K562 (cell line): ENCODE results near the gene HSD11B2. TPM values are rescaled to one million over a fixed set of nuclear protein-coding genes. Genes with fewer than 3 reads are reported as not detected.
A peak's percentile ranks its signal among the peaks of the same experiment; 100 is the strongest.

Source experiments
- ATAC-seq: fragments of 200-7000 bp; cut with Tn5 transposase; 3 replicates; pipeline ENCODE4 v1.9.1; 2020; ENCODE audit warnings: moderate library complexity
- BruUV-seq: library from RNA; stranded (reverse); fragments of 400-500 nt; replicated peaks from 2 replicates; lab custom pipeline; 2021; lab: Mats Ljungman, UMichigan
- CTCF ChIA-PET: fragments of 300-600 bp; formaldehyde crosslinking; extraction: SDS; loops from one replicate; lab custom pipeline; 2021; ENCODE audit warnings: low intra/inter-chr PET ratio; lab: Yijun Ruan, JAX
- POLR2A ChIA-PET: fragments of 300-600, 350-650 bp; sonication (Branson Sonifier 250); formaldehyde crosslinking; extraction: SDS; loops from one replicate; lab custom pipeline; 2021; ENCODE audit warnings: antibody characterized with exemption, inconsistent platforms; lab: Yijun Ruan, JAX
- DNase-seq, 4 experiments: peaks; one replicate each; pipeline versions ENCODE4 v3.0.0 to v3.0.0-alpha.2; 2011 to 2018; ENCODE audit warnings: low spot score in 3 of 4, mixed read lengths in 3 of 4; ENCODE audit errors: extremely low read depth in 1 of 4
- FAIRE-seq: peaks from 2 replicates; lab custom pipeline; 2011; peaks lifted over from hg19 to GRCh38; lab: Jason Lieb, UNC
- H2AFZ ChIP-seq: 2 replicates; pipeline ENCODE4 v1.6.0; 2011; ENCODE audit warnings: low read depth, low read length, control low read depth, inconsistent platforms
- H3K27ac ChIP-seq: fragments of 200-600 bp; 3 replicates; pipeline ENCODE4 v1.8.0; 2011; ENCODE audit warnings: low read depth, mild to moderate bottlenecking, control low read depth, inconsistent platforms, low read length, moderate library complexity, mixed read lengths; ENCODE audit errors: extremely low read depth
- H3K27me3 ChIP-seq, 2 experiments: fragments of 300-600 bp in 1 of 2; 2 replicates in 1 of 2; 3 replicates in 1 of 2; pipeline versions ENCODE4 v1.6.0 to v1.8.0; 2011; ENCODE audit warnings: inconsistent platforms in 2 of 2, low read length in 2 of 2, mild to moderate bottlenecking in 1 of 2, mixed read lengths in 1 of 2, moderate library complexity in 1 of 2; ENCODE audit not compliant: control insufficient read depth in 2 of 2, insufficient read depth in 2 of 2
- H3K36me3 ChIP-seq: fragments of 300-600 bp; 3 replicates; pipeline ENCODE4 v1.8.0; 2011; ENCODE audit warnings: mild to moderate bottlenecking, low read length, inconsistent platforms; ENCODE audit not compliant: control insufficient read depth, insufficient read depth
- H3K4me1 ChIP-seq, 2 experiments: fragments of 200-600 bp in 1 of 2; replicated peaks in 1 of 2; 2 replicates in 1 of 2; 3 replicates in 1 of 2; pipeline versions ENCODE4 v1.5.1 to v1.8.0; 2011; ENCODE audit warnings: inconsistent platforms in 2 of 2, low read length in 2 of 2, mild to moderate bottlenecking in 1 of 2, mixed read lengths in 1 of 2, moderate library complexity in 1 of 2; ENCODE audit not compliant: control insufficient read depth in 2 of 2, insufficient read depth in 2 of 2
- H3K4me2 ChIP-seq: 2 replicates; pipeline ENCODE4 v1.6.1; 2011; ENCODE audit warnings: low read length, control low read depth, inconsistent platforms, mixed read lengths; ENCODE audit not compliant: insufficient read depth
- H3K4me3 ChIP-seq: fragments of 200-600 bp; sonication (generic), shearing (Covaris generic); 2 replicates; pipeline ENCODE4 v1.5.1; 2016; ENCODE audit warnings: control low read depth, inconsistent platforms
- H3K79me2 ChIP-seq: fragments of 200-600 bp; 3 replicates; pipeline ENCODE4 v1.8.0; 2011; ENCODE audit warnings: low read length, inconsistent platforms; ENCODE audit not compliant: control insufficient read depth, insufficient read depth
- H3K9ac ChIP-seq, 2 experiments: 2 replicates each; pipeline versions ENCODE4 v1.6.0 to v1.6.1; 2011; ENCODE audit warnings: low read depth in 2 of 2, low read length in 2 of 2, control low read depth in 1 of 2, inconsistent platforms in 1 of 2, mild to moderate bottlenecking in 1 of 2, mixed read lengths in 1 of 2; ENCODE audit not compliant: insufficient read depth in 1 of 2
- H3K9me1 ChIP-seq: one replicate; pipeline ENCODE4 v1.6.0; 2011; ENCODE audit warnings: inconsistent platforms, mild to moderate bottlenecking, low read length, moderate library complexity; ENCODE audit not compliant: control insufficient read depth, insufficient read depth
- H3K9me3 ChIP-seq: replicated peaks from 2 replicates; pipeline ENCODE4 v1.5.1; 2011; ENCODE audit warnings: low read depth, low read length, inconsistent platforms; ENCODE audit not compliant: control insufficient read depth, insufficient read depth
- H4K20me1 ChIP-seq: replicated peaks from 2 replicates; pipeline ENCODE4 v1.6.1; 2011; ENCODE audit warnings: low read length, inconsistent platforms, mixed read lengths; ENCODE audit not compliant: control insufficient read depth, insufficient read depth
- BACH1 ChIP-seq: fragments of 200-800 bp; sonication (Bioruptor generic); IDR thresholded peaks from 2 replicates; pipeline ENCODE4 v1.6.1; 2016; ENCODE audit warnings: missing genetic modification characterization, missing compliant biosample characterization
- CUX1 ChIP-seq: fragments of 200-800 bp; sonication (Bioruptor generic); IDR thresholded peaks from 2 replicates; pipeline ENCODE4 v1.6.1; 2016; ENCODE audit warnings: missing genetic modification characterization, missing compliant biosample characterization
- HIVEP1 ChIP-seq: fragments of 250-450 bp; sonication (Bioruptor Pico); IDR thresholded peaks from 2 replicates; pipeline ENCODE4 v1.4.0; 2020; ENCODE audit warnings: mild to moderate bottlenecking
- NFIX ChIP-seq: fragments of 250-450 bp; sonication (Bioruptor Pico); IDR thresholded peaks from 2 replicates; pipeline ENCODE4 v1.4.0; 2020; ENCODE audit warnings: low read depth, mild to moderate bottlenecking, moderate library complexity
- NR4A1 ChIP-seq, 2 experiments: fragments of 250-450 bp in 1 of 2; fragments of 450-650 bp in 1 of 2; sonication (Bioruptor Pico) in 1 of 2; IDR thresholded peaks; 2 replicates each; pipeline versions ENCODE4 v1.4.0 to v1.6.1; 2016 to 2020; ENCODE audit warnings: mild to moderate bottlenecking in 2 of 2, missing compliant biosample characterization in 1 of 2, missing genetic modification characterization in 1 of 2, moderate library complexity in 1 of 2
- PHF8 ChIP-seq: fragments of 200-600 bp; sonication (generic); IDR thresholded peaks from 2 replicates; pipeline ENCODE4 v1.6.1; 2012; ENCODE audit warnings: mixed run types, mild to moderate bottlenecking, inconsistent platforms, low read length, moderate library complexity, borderline replicate concordance
- SP2 ChIP-seq: IDR thresholded peaks from 2 replicates; pipeline ENCODE4 v1.6.1; 2011; ENCODE audit warnings: mild to moderate bottlenecking, low read depth, low read length, moderate library complexity; ENCODE audit not compliant: poor library complexity, severe bottlenecking; ENCODE audit errors: extremely low read depth
- ZBTB8A ChIP-seq: fragments of 450-650 bp; IDR thresholded peaks from 2 replicates; pipeline ENCODE4 v1.6.1; 2018; ENCODE audit warnings: mild to moderate bottlenecking, moderate library complexity; ENCODE audit not compliant: partially characterized antibody
- WGBS: fragments of 100-300 bp; shearing (Covaris generic); methylation state at CpG from one replicate; pipeline ENCODE4 v1.1.6; 2016; ENCODE audit warnings: low coverage, mixed read lengths; ENCODE audit not compliant: insufficient coverage; ENCODE audit errors: missing lambda C conversion rate; 5-methylcytosine and 5-hydroxymethylcytosine counted together
- in situ Hi-C: fragments of 300-500 bp; cut with MboI; formaldehyde crosslinking; loops from 4 replicates; pipeline ENCODE4 v1.15.0; 2018; ENCODE audit warnings: inconsistent platforms, mixed read lengths
- intact Hi-C: fragments of 100-400 bp; cut with micrococcal nuclease; formaldehyde crosslinking; loops from 2 replicates; pipeline ENCODE4 v1.14.2; 2022
- polyA plus RNA-seq, 8 experiments: library from polyadenylated mRNA; depleted of rRNA in 4 of 8; stranded (reverse) in 5 of 8; unstranded in 3 of 8; fragments of >200 nt; fragmentation: Nextera tagmentation in 2 of 8; fragmentation: Illumina TruSeq in 1 of 8; extraction: Ambion mirVana in 2 of 8; extraction: Trizol in 1 of 8; gene quantifications; 2 replicates each; pipeline versions ENCODE4 v1.2.1 to v1.2.3, GENCODE V29; 2011 to 2014; ENCODE audit warnings: inconsistent platforms in 1 of 8, missing spikeins in 1 of 8
- total RNA-seq, 7 experiments: library from RNA; depleted of rRNA in 6 of 7; stranded (reverse); fragments of >200 nt in 6 of 7; fragmentation: Illumina TruSeq in 2 of 7; extraction: Trizol in 2 of 7; gene quantifications; 2 replicates each; pipeline versions ENCODE4 v1.2.1 to v1.2.3, GENCODE V29; 2011 to 2021; ENCODE audit warnings: low replicate concordance in 1 of 7
- TF ChIP-seq, protein P1 (sequence below), 3 experiments: IDR thresholded peaks in 2 of 3; conservative IDR thresholded peaks in 1 of 3; 2 replicates each; pipeline ENCODE4 v1.5.1; 2011 to 2012; ENCODE audit warnings: low read length in 3 of 3, mild to moderate bottlenecking in 3 of 3, control low read depth in 2 of 3, improper control_type of control experiment in 1 of 3, inconsistent platforms in 1 of 3, low read depth in 1 of 3, mixed read lengths in 1 of 3, moderate library complexity in 1 of 3; ENCODE audit not compliant: insufficient read depth in 2 of 3

Gene HSD11B2
- total and polyA plus RNA-seq, 9 of the 15 experiments (the other 6 are each of a cell fraction or from before 2014, with no cell fraction given) = 0.08 to 2.0 (median 0.79) TPM

- Histone ChIP-seq H3K4me1 (peaks cover 20 to 34% of the 10 kb centered on the region in 2 experiments), H3K9ac (peak overlapping the region in 1 of 2 experiments; percentile 50; a peak in 1 of 4 replicates), H4K20me1 (no peaks in the 10 kb centered on the region), H3K79me2 (peaks cover 36% of the 10 kb centered on the region), H3K4me3 (no peak overlapping the region), H3K27me3 (no peaks in the 10 kb centered on the region), H3K9me1 (no peaks in the 10 kb centered on the region), H3K27ac (no peak overlapping the region), H3K9me3 (no peaks in the 10 kb centered on the region), H2AFZ (no peak overlapping the region), H3K4me2 (no peak overlapping the region), H3K36me3 (peaks cover 7% of the 10 kb centered on the region; the same call in 2 of the 3 replicates)
- in situ Hi-C loops (no loop called here), intact Hi-C loops (no loop called here)
- ATAC-seq = no peak
- 83% methylated on average over 10 of the region's 12 CpGs for WGBS
- POLR2A ChIA-PET = interaction anchor here (1.0 kb wide), 1 partner anchor 32 kb away, joined by 3 read pairs; no protein-coding TSS in a partner anchor
- CTCF ChIA-PET = interaction anchor here (1.1 kb wide), 1 partner anchor 38 kb away, joined by 3 read pairs; no protein-coding TSS in a partner anchor
- FAIRE-seq = no peak
- no peak for DNase-seq
- BruUV-seq = no TSS peak
- TF ChIP-seq PHF8 (no peak), SP2 (no peak), NFIX (CRISPR knock-in tag) (no peak), NR4A1 (CRISPR knock-in tag; IDR thresholded peaks at IDR 0.05) (no peak), NR4A1 (tag; IDR thresholded peaks at IDR 0.05) (no peak), BACH1 (no peak), CUX1 (CRISPR knock-in tag) (no peak), ZBTB8A (no peak), HIVEP1 (CRISPR knock-in tag) (no peak)
- TF ChIP-seq, protein P1, sequence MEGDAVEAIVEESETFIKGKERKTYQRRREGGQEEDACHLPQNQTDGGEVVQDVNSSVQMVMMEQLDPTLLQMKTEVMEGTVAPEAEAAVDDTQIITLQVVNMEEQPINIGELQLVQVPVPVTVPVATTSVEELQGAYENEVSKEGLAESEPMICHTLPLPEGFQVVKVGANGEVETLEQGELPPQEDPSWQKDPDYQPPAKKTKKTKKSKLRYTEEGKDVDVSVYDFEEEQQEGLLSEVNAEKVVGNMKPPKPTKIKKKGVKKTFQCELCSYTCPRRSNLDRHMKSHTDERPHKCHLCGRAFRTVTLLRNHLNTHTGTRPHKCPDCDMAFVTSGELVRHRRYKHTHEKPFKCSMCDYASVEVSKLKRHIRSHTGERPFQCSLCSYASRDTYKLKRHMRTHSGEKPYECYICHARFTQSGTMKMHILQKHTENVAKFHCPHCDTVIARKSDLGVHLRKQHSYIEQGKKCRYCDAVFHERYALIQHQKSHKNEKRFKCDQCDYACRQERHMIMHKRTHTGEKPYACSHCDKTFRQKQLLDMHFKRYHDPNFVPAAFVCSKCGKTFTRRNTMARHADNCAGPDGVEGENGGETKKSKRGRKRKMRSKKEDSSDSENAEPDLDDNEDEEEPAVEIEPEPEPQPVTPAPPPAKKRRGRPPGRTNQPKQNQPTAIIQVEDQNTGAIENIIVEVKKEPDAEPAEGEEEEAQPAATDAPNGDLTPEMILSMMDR (IDR thresholded peaks at IDR 0.05 in 2 of 3, conservative IDR thresholded peaks at IDR 0.05 in 1 of 3; ENCODE audit: insufficient read depth in 2 of 3, low read depth in 1 of 3, low read length in 3 of 3) = no peak
Observed at GRCh38 chr16:67483731-67484525, 53.0 kb downstream of the HSD11B2 start.
